Stimulated activated naive B cell treated with anti-CD40 and anti-IgM and Interleukin-4, amounts not matched to agents 10 μg/mL and 1 μg/mL and 100 μg/mL, for 72 hours (primary cell): ENCODE measurements around the gene DGKI.

ENCODE experiments used
- ATAC-seq, 2 donors: fragments of 150-1000 bp; cut with Tn5 transposase; replicated peaks; 2 replicates each; pipeline ENCODE4 v1.10.0; 2021; ENCODE audit warnings: moderate library complexity in 1 of 2
- DNase-seq: peaks from one replicate; pipeline ENCODE4 v3.0.0; 2021
- H3K27ac Mint-ChIP-seq: one replicate; pipeline ENCODE4 v1.8.0; 2022; ENCODE audit warnings: mild to moderate bottlenecking, mixed read lengths
- H3K27me3 Mint-ChIP-seq, 2 donors: one replicate each; pipeline ENCODE4 v1.8.0; 2022; ENCODE audit warnings: mixed read lengths in 2 of 2
- H3K36me3 Mint-ChIP-seq, 2 donors: one replicate each; pipeline ENCODE4 v1.8.0; 2022; ENCODE audit warnings: mixed read lengths in 2 of 2, mild to moderate bottlenecking in 1 of 2
- H3K4me1 Mint-ChIP-seq, 2 donors: one replicate each; pipeline ENCODE4 v1.8.0; 2022; ENCODE audit warnings: mixed read lengths in 2 of 2, mild to moderate bottlenecking in 1 of 2
- H3K4me3 Mint-ChIP-seq, 2 donors: one replicate each; pipeline ENCODE4 v1.8.0; 2022; ENCODE audit warnings: mild to moderate bottlenecking in 2 of 2, mixed read lengths in 2 of 2, moderate library complexity in 1 of 2
- H3K9me3 Mint-ChIP-seq, 2 donors: one replicate each; pipeline ENCODE4 v1.8.0; 2022; ENCODE audit warnings: mixed read lengths in 2 of 2, mild to moderate bottlenecking in 1 of 2

DGKI gene

GRCh38 chr7:137846827-137847567 lies at the start of gene DGKI:
Gene DGKI, minus strand, starts transcription at chr7:137846974.
- H3K36me3 Mint-ChIP-seq: no peaks in the 10 kb centered on the region
- ATAC-seq (peak; percentile 62 to 64), DNase-seq (no peak)
- H3K27me3 Mint-ChIP-seq: peaks cover 51 to 67% of the 10 kb centered on the region in 2 donors
- peak within 1 kb of the TSS; percentile 59 for H3K27ac Mint-ChIP-seq
- peak within 1 kb of the TSS; percentile 72 to 80 for H3K4me3 Mint-ChIP-seq
- H3K9me3 Mint-ChIP-seq: peaks cover 2 to 3% of the 10 kb centered on the region in 2 donors
- H3K4me1 Mint-ChIP-seq: peaks cover 5 to 13% of the 10 kb centered on the region in 2 donors

DNA sequence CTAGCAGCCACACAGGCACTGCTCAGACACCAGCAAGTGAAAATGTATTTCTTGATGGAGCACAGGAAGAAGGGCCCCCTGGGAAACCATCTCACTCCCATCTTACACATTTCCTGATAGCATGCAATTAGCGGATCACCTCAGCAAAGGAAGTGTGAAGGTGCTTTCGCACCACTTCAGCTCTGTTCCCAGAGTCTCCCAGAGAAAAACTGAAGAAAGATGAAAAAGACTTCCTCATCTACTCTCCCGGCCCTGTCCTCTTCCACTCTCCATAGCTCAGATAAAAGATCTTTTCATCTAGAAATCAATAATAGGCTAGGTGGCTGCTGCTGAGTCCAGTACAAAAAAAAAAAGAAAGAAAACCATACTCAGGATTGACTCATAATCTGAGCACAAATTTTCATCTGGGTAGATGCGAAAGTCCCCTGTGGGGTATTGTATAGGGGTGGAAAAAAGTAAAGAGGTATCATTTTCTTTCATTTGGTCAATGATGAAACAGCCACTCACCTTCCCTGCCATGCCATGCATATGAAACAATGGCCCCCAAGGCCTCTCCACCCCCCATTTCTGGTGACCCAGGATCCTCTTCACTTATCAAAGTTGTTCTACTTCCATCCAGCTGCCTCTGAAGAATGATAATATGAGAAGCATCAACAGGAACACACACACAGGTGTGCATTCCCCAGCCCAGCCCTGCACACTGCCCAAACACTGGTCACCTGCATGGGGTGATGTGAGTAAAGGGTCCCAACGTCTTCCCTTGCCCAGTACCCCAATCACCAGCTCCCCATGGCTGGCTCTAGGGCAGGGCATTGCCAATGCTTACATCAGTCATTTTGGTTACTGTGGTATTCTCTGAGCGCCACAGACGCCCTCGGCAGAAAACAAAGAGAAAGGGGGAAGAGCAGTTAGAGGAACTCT lies 48.8 kb upstream of the DGKI start:
- ATAC-seq (peak; percentile 70 to 76), DNase-seq (no peak)
- H3K4me1 Mint-ChIP-seq: peaks cover 19 to 50% of the 10 kb centered on the region in 2 donors
- H3K4me3 Mint-ChIP-seq: peak overlapping the region; percentile 31 to 64
- H3K27ac Mint-ChIP-seq: peak overlapping the region; percentile 88
- H3K27me3 Mint-ChIP-seq: no peaks in the 10 kb centered on the region
- peaks cover 36 to 57% of the 10 kb centered on the region in 2 donors for H3K36me3 Mint-ChIP-seq
- H3K9me3 Mint-ChIP-seq: no peaks in the 10 kb centered on the region

DNA sequence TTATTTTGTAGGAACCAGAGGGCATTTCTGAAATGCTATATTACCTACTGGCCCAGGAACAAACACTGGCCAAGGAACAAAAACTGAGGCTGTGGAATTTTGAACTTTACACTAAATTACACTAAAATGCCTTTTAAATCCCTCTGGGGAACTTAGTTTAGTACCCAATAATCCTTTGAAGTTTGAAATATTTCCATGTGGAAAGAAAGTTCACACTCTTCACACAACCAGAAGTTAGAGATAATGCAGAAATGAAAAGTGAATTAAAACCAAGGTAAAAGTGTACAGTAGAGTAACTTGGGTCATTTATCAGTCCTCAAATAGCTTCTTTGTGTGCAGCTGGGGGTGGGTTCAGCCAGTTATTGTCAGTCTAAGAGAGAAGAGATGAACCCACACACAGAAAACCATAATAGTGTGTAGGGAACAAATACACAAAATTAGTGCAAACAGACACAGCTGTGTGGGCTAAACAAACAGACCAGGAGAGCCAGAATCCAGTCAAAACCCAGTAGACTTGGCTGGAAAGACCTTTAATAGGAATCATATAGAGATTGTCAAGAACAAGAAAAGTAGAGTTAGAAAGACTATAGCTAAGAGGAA lies 46.5 kb upstream of the DGKI start:
- no peak for DNase-seq
- Mint-ChIP-seq H3K4me1 (peaks cover 14 to 41% of the 10 kb centered on the region in 2 donors), H3K27me3 (no peaks in the 10 kb centered on the region), H3K4me3 (no peak overlapping the region), H3K27ac (peak overlapping the region; percentile 11), H3K36me3 (peaks cover 45 to 61% of the 10 kb centered on the region in 2 donors), H3K9me3 (no peaks in the 10 kb centered on the region)
- ATAC-seq: no peak

GRCh38 chr7:137891016-137891655 lies 44.4 kb upstream of the DGKI start:
- Mint-ChIP-seq H3K9me3 (no peaks in the 10 kb centered on the region), H3K27me3 (no peaks in the 10 kb centered on the region), H3K4me1 (peaks cover 16 to 34% of the 10 kb centered on the region in 2 donors), H3K36me3 (peaks cover 44 to 63% of the 10 kb centered on the region in 2 donors), H3K27ac (no peak overlapping the region), H3K4me3 (no peak overlapping the region)
- DNase-seq (no peak), ATAC-seq (no peak)

- Mint-ChIP-seq H3K27ac (peak overlapping the region; percentile 9), H3K4me3 (no peak overlapping the region), H3K36me3 (peaks cover 43 to 62% of the 10 kb centered on the region in 2 donors), H3K4me1 (peaks cover 13 to 27% of the 10 kb centered on the region in 2 donors), H3K9me3 (no peaks in the 10 kb centered on the region), H3K27me3 (no peaks in the 10 kb centered on the region)
- DNase-seq: no peak
- no peak for ATAC-seq
These were observed 43.7 kb upstream of the DGKI start for GRCh38 chr7:137890449-137890921.

- DNase-seq (no peak), ATAC-seq (no peak)
- H3K4me3 Mint-ChIP-seq: peak overlapping the region; percentile 10 to 15
- H3K36me3 Mint-ChIP-seq: peaks cover 46 to 60% of the 10 kb centered on the region in 2 donors
- no peaks in the 10 kb centered on the region for H3K27me3 Mint-ChIP-seq
- no peaks in the 10 kb centered on the region for H3K9me3 Mint-ChIP-seq
- peaks cover 12 to 13% of the 10 kb centered on the region in 2 donors for H3K4me1 Mint-ChIP-seq
- H3K27ac Mint-ChIP-seq: no peak overlapping the region
These were observed 41.5 kb upstream of the DGKI start for GRCh38 chr7:137888241-137888640.

DNA sequence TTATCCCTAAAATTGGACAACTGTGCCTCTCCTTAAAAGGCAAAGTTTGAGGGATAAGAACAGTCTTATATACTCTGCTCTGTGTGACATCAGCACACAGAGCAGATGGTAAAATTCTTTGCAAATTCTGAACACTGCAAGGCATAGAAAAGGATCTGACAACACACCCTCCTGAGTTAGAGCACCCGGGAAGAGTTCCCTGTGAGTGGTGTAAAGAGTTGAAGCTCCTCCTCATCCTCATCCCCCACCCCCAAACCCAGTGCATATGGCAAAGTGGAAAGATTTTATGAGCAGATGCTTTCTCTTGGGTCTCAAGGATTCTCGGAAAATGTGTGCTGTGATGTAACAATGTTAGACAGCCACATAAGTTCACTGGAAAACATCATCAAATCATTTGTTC lies 40.0 kb upstream of the DGKI start:
- Mint-ChIP-seq H3K36me3 (peaks cover 55 to 67% of the 10 kb centered on the region in 2 donors), H3K9me3 (no peaks in the 10 kb centered on the region), H3K27me3 (no peaks in the 10 kb centered on the region), H3K27ac (no peak overlapping the region), H3K4me1 (peaks cover 13 to 15% of the 10 kb centered on the region in 2 donors), H3K4me3 (no peak overlapping the region)
- DNase-seq (no peak), ATAC-seq (no peak)

GRCh38 chr7:137886281-137886680 lies 39.5 kb upstream of the DGKI start:
- DNase-seq (no peak), ATAC-seq (no peak)
- Mint-ChIP-seq H3K36me3 (peaks cover 59 to 69% of the 10 kb centered on the region in 2 donors), H3K4me1 (peaks cover 13 to 15% of the 10 kb centered on the region in 2 donors), H3K27ac (peak overlapping the region; percentile 44), H3K9me3 (no peaks in the 10 kb centered on the region), H3K4me3 (no peak overlapping the region), H3K27me3 (no peaks in the 10 kb centered on the region)

- DNase-seq: no peak
- Mint-ChIP-seq H3K27me3 (no peaks in the 10 kb centered on the region), H3K27ac (peak overlapping the region; percentile 44), H3K36me3 (peaks cover 56 to 64% of the 10 kb centered on the region in 2 donors), H3K9me3 (no peaks in the 10 kb centered on the region), H3K4me3 (no peak overlapping the region), H3K4me1 (peaks cover 13 to 15% of the 10 kb centered on the region in 2 donors)
- no peak for ATAC-seq
These were observed 38.9 kb upstream of the DGKI start for GRCh38 chr7:137885678-137886077.

- no peak for DNase-seq
- Mint-ChIP-seq H3K36me3 (peaks cover 63 to 76% of the 10 kb centered on the region in 2 donors), H3K27me3 (no peaks in the 10 kb centered on the region), H3K27ac (peak overlapping the region; percentile 42), H3K4me3 (no peak overlapping the region), H3K4me1 (peaks cover 11 to 17% of the 10 kb centered on the region in 2 donors), H3K9me3 (no peaks in the 10 kb centered on the region)
- no peak for ATAC-seq
These were observed 36.0 kb upstream of the DGKI start for GRCh38 chr7:137882806-137883205.

DNA sequence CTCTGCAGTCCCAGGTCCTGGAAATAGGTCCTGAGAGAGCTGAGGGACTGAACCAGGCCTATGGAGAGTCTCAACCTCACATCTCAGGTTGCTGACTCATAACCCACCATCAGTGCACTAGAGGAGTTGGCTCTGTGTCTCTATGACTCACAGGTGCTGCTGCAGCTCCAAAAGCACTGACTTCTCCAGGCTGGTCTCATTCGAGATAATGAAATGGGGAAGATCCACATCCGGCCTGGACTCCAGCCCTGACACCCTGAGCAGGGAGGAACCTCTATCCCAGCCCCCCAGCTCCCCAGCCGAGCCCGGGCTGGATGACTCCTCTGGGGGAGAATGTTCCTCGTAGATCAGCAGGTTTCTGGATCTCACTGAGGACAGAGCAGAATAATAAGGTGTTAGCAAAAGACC lies 35.5 kb upstream of the DGKI start:
- peak overlapping the region; percentile 42 for H3K27ac Mint-ChIP-seq
- peaks cover 11 to 17% of the 10 kb centered on the region in 2 donors for H3K4me1 Mint-ChIP-seq
- H3K4me3 Mint-ChIP-seq: no peak overlapping the region
- no peaks in the 10 kb centered on the region for H3K9me3 Mint-ChIP-seq
- H3K27me3 Mint-ChIP-seq: no peaks in the 10 kb centered on the region
- DNase-seq (no peak), ATAC-seq (peak; percentile 79 to 86)
- peaks cover 63 to 77% of the 10 kb centered on the region in 2 donors for H3K36me3 Mint-ChIP-seq

- Mint-ChIP-seq H3K27ac (peak overlapping the region; percentile 20), H3K9me3 (no peaks in the 10 kb centered on the region), H3K4me3 (no peak overlapping the region), H3K27me3 (no peaks in the 10 kb centered on the region), H3K36me3 (peaks cover 65 to 81% of the 10 kb centered on the region in 2 donors), H3K4me1 (peaks cover 11 to 21% of the 10 kb centered on the region in 2 donors)
- ATAC-seq (peak in 1 of 2 donors; percentile 24), DNase-seq (no peak)
These were observed 35.0 kb upstream of the DGKI start for GRCh38 chr7:137881607-137882260.

DNA sequence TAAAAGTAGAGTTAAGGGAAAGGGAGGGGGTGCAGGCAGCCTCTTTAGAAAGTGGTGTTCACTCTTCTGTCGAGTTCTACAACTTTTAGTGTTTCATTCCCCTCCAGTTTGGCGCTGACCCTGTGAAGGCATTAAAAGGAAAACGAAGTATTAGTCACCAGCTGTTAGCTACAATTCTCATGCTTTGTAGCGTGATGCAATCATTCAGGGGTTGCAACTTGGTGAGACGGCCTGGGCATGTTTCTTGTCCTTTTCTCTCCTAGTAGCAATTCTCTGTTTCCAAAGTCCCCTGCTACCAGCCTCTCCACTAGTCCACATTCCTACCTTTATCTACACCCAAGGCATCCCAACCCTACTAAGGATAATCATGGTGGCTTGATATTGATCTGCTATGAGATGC lies 33.7 kb upstream of the DGKI start:
- H3K36me3 Mint-ChIP-seq: peaks cover 64 to 80% of the 10 kb centered on the region in 2 donors
- no peaks in the 10 kb centered on the region for H3K27me3 Mint-ChIP-seq
- DNase-seq: no peak

More for the DNA sequence above, 33.7 kb upstream of the DGKI start:
- peaks cover 9 to 25% of the 10 kb centered on the region in 2 donors for H3K4me1 Mint-ChIP-seq
- H3K9me3 Mint-ChIP-seq: no peaks in the 10 kb centered on the region
- no peak for ATAC-seq
- H3K27ac Mint-ChIP-seq: no peak overlapping the region
- no peak overlapping the region for H3K4me3 Mint-ChIP-seq
